ENCODE results near the gene PLPPR3.

Gene PLPPR3

GRCh38 chr19:776549-776948 is 45.2 kb downstream of the PLPPR3 start:
- Histone ChIP-seq H4K20me1 (ENCODE audit: insufficient read depth) (no peaks in the 10 kb centered on the region), H3K4me3 (IDR thresholded peaks at IDR 0.05; ENCODE audit: insufficient read depth, low read depth, low read length) (no peak overlapping the region), H2AFZ (ENCODE audit: low read depth) (no peak overlapping the region), H3K36me3 (ENCODE audit: insufficient read depth) (no peaks in the 10 kb centered on the region), H3K79me2 (ENCODE audit: insufficient read depth, low read depth) (no peaks in the 10 kb centered on the region), H3K9ac (no peak overlapping the region), H3K27me3 (ENCODE audit: insufficient read depth, low read depth) (peaks cover 60% of the 10 kb centered on the region), H3K4me1 (ENCODE audit: low read depth, poor library complexity, severe bottlenecking) (no peaks in the 10 kb centered on the region), H3K27ac (no peak overlapping the region), H3K4me2 (no peak overlapping the region)
- TF ChIP-seq CTCF (conservative IDR thresholded peaks at IDR 0.05; ENCODE audit: low read depth, low read length): no peak

- Histone ChIP-seq H3K4me1 (ENCODE audit: low read depth, poor library complexity, severe bottlenecking) (peaks cover 10% of the 10 kb centered on the region), H3K4me2 (no peak overlapping the region)
- TF ChIP-seq CTCF (conservative IDR thresholded peaks at IDR 0.05; ENCODE audit: low read depth, low read length): no peak
Observed at GRCh38 chr19:772730-773436, 48.9 kb downstream of the PLPPR3 start.

GRCh38 chr19:772063-772462 is 49.7 kb downstream of the PLPPR3 start:
- no peak for TF ChIP-seq CTCF (conservative IDR thresholded peaks at IDR 0.05; ENCODE audit: low read depth, low read length)
- no peak overlapping the region for H3K27ac ChIP-seq
- no peak overlapping the region for H3K4me3 ChIP-seq (IDR thresholded peaks at IDR 0.05; ENCODE audit: insufficient read depth, low read depth, low read length)
- H4K20me1 ChIP-seq (ENCODE audit: insufficient read depth): no peaks in the 10 kb centered on the region
- H3K9ac ChIP-seq: no peak overlapping the region
- peaks cover 10% of the 10 kb centered on the region for H3K4me1 ChIP-seq (ENCODE audit: low read depth, poor library complexity, severe bottlenecking)
- peaks cover 30% of the 10 kb centered on the region for H3K27me3 ChIP-seq (ENCODE audit: insufficient read depth, low read depth)
- no peaks in the 10 kb centered on the region for H3K36me3 ChIP-seq (ENCODE audit: insufficient read depth)
- no peaks in the 10 kb centered on the region for H3K79me2 ChIP-seq (ENCODE audit: insufficient read depth, low read depth)
- no peak overlapping the region for H2AFZ ChIP-seq (ENCODE audit: low read depth)
- H3K4me2 ChIP-seq: no peak overlapping the region

More at GRCh38 chr19:772730-773436, 48.9 kb downstream of the PLPPR3 start:
- Histone ChIP-seq H2AFZ (ENCODE audit: low read depth) (no peak overlapping the region), H3K9ac (no peak overlapping the region), H3K4me3 (IDR thresholded peaks at IDR 0.05; ENCODE audit: insufficient read depth, low read depth, low read length) (no peak overlapping the region), H4K20me1 (ENCODE audit: insufficient read depth) (no peaks in the 10 kb centered on the region), H3K36me3 (ENCODE audit: insufficient read depth) (no peaks in the 10 kb centered on the region), H3K79me2 (ENCODE audit: insufficient read depth, low read depth) (no peaks in the 10 kb centered on the region), H3K27me3 (ENCODE audit: insufficient read depth, low read depth) (peaks cover 28% of the 10 kb centered on the region), H3K27ac (no peak overlapping the region)

GRCh38 chr19:771332-771785 is 50.4 kb downstream of the PLPPR3 start:
- no peaks in the 10 kb centered on the region for H3K79me2 ChIP-seq (ENCODE audit: insufficient read depth, low read depth)
- TF ChIP-seq CTCF (conservative IDR thresholded peaks at IDR 0.05; ENCODE audit: low read depth, low read length): no peak; the same call in 1 of the 2 replicates
- H3K9ac ChIP-seq: no peak overlapping the region
- H3K36me3 ChIP-seq (ENCODE audit: insufficient read depth): no peaks in the 10 kb centered on the region
- peaks cover 30% of the 10 kb centered on the region for H3K27me3 ChIP-seq (ENCODE audit: insufficient read depth, low read depth)
- peaks cover 10% of the 10 kb centered on the region for H3K4me1 ChIP-seq (ENCODE audit: low read depth, poor library complexity, severe bottlenecking)
- no peak overlapping the region for H3K4me2 ChIP-seq
- H3K27ac ChIP-seq: no peak overlapping the region
- no peaks in the 10 kb centered on the region for H4K20me1 ChIP-seq (ENCODE audit: insufficient read depth)
- no peak overlapping the region for H2AFZ ChIP-seq (ENCODE audit: low read depth)
- no peak overlapping the region for H3K4me3 ChIP-seq (IDR thresholded peaks at IDR 0.05; ENCODE audit: insufficient read depth, low read depth, low read length)

All from KMS-11 (cell line).